H1 (cell line): Measurements from ENCODE around the gene QSOX1. TPM values are rescaled to one million over a fixed set of nuclear protein-coding genes. Genes with fewer than 3 reads are reported as not detected.

Source experiments
- CTBP2 ChIP-seq: IDR thresholded peaks from 2 replicates; pipeline ENCODE4 v1.7.0; 2011; ENCODE audit warnings: borderline replicate concordance, mild to moderate bottlenecking, moderate library complexity, mixed read lengths, low read length; ENCODE audit not compliant: insufficient read depth, insufficient read length
- EP300 ChIP-seq, 2 experiments: IDR thresholded peaks; 1 replicate in 1 of 2; 2 replicates in 1 of 2; pipeline ENCODE4 v1.6.1; 2011 to 2012; ENCODE audit warnings: low read depth in 2 of 2, low read length in 2 of 2, mild to moderate bottlenecking in 2 of 2, borderline replicate concordance in 1 of 2, inconsistent platforms in 1 of 2, moderate library complexity in 1 of 2
- ZNF274 ChIP-seq: IDR thresholded peaks from 2 replicates; pipeline ENCODE4 v1.7.0; 2012; ENCODE audit warnings: low read length, borderline replicate concordance; ENCODE audit errors: extremely low read depth
- polyA plus RNA-seq, 7 experiments: library from polyadenylated mRNA; depleted of rRNA in 3 of 7; stranded (reverse) in 5 of 7; unstranded in 2 of 7; fragments of >200 nt in 5 of 7; fragments of 200-250 nt in 2 of 7; gene quantifications; 1 replicate in 5 of 7; 2 replicates in 1 of 7; 4 replicates in 1 of 7; pipeline versions ENCODE4 v1.2.1 to v1.2.3, GENCODE V29; 2011 to 2013; ENCODE audit warnings: missing spikeins in 2 of 7, mixed read lengths in 2 of 7
- total RNA-seq: library from RNA; stranded (reverse); fragmentation: NEBNext Ultra II Directional; extraction: Animal tissue kit (Norgen Biotek cat#: 25700); gene quantifications from 2 replicates; pipeline ENCODE4 v1.2.1, GENCODE V29; 2021
- TF ChIP-seq, protein P1 (sequence below): IDR thresholded peaks from 2 replicates; pipeline ENCODE4 v1.6.1; 2012; ENCODE audit warnings: inconsistent platforms

Gene QSOX1
- total and polyA plus RNA-seq, 2 of the 8 experiments (the other 6 are each of a cell fraction or from before 2014, with no cell fraction given) = 97.7 to 123 TPM

- TF ChIP-seq, protein P1, sequence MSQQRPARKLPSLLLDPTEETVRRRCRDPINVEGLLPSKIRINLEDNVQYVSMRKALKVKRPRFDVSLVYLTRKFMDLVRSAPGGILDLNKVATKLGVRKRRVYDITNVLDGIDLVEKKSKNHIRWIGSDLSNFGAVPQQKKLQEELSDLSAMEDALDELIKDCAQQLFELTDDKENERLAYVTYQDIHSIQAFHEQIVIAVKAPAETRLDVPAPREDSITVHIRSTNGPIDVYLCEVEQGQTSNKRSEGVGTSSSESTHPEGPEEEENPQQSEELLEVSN = no peak
- TF ChIP-seq ZNF274 = no peak
- no peak for TF ChIP-seq EP300 (IDR thresholded peaks at IDR 0.05; ENCODE audit: borderline replicate concordance in 1 of 2, low read depth in 2 of 2, low read length in 2 of 2)
- no peak for TF ChIP-seq CTBP2
- TF ChIP-seq, all 59 proteins: peak for 0
Measured at GRCh38 chr1:180218806-180219765, 64.4 kb downstream of the QSOX1 start (continued).
